ENCODE measurements around the gene IL1RL1.

DNA sequence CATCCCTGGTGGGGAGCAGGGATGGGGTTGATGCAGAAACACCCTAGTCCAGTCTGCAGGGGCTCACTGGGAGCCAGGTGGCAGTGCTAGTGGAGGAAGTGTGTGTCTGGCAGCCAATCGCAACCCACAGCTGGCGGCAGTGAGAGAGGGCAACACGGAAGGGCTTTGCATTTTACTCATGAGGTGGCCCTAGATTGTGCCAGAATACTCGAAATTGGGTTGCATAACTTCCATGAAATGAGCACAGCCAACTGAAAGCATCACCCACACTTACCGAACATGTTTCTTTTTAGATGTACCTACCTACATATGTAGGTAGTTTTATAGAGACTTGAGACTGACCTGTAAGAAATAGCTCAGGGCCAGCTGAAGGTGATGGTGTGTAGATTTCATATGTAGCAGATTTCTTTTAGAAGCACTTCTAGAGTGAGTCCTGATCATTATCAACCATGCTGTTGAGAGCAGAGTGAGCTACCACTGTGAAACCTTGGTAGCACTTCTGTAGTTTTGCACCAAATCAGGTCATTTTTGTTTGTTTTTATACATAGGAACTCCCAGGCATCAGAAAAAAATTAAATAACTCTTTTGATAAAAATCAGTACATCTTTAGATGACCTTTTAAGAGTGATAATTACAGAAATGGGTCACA lies 57.2 kb downstream of the IL1RL1 start:
- TF ChIP-seq CTCF (IDR thresholded peaks at IDR 0.05; ENCODE audit: low read depth, low read length) (no peak), POLR2A (IDR thresholded peaks at IDR 0.05; ENCODE audit: extremely low read depth, insufficient read length) (no peak)
